ENCODE measurements around the gene DNAH10.
"Not testable (repeated sequence)": the region's sequence is repeated elsewhere in the genome, so short reads cannot be mapped to it uniquely, and the experiment has no call there.

DNAH10 gene

DNA sequence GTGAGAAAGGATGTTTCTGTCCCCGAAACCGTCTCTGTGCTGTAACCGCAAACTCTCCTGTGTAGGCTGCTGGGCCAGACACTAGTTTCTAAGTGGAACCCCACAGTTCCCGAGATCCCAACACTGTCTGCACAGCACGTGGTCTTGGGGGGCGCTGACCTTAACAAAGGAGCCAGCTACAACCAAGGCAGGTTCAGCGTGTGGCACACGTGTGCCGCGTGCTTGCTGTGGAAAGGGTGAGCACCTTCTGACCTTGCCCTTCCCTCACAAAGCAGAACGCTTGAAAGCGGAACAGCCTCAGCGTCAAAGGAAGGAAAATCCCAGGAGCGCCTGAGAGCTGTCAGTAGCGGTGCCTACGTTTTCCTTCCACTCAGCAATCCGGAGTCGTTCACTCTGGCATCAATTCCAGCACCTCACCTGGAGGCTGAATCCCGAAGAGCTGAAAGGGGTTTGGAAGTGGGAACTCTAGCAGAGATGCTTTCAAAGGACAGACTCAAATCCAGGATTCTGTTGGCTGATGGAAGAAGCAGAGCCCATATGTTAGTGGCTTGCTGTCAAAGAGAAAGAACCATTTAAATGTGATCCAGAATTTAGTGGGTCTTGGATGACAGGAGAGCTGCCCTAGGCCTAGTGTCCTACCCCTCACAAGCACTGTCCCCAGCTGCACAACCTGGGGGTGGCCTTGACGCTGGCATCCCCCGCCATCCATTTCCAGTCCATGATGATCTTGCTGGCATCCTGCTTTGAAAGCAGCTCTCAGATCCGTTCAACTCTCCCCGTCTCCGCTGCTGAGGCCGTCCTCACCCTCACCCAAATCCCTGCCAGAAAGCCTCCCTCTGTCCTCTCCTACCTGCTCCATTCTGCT lies 183.4 kb downstream of the DNAH10 start:
- no peak overlapping the region for H3K4me3 ChIP-seq (ENCODE audit: low read depth, low read length)
- TF ChIP-seq, protein P1, sequence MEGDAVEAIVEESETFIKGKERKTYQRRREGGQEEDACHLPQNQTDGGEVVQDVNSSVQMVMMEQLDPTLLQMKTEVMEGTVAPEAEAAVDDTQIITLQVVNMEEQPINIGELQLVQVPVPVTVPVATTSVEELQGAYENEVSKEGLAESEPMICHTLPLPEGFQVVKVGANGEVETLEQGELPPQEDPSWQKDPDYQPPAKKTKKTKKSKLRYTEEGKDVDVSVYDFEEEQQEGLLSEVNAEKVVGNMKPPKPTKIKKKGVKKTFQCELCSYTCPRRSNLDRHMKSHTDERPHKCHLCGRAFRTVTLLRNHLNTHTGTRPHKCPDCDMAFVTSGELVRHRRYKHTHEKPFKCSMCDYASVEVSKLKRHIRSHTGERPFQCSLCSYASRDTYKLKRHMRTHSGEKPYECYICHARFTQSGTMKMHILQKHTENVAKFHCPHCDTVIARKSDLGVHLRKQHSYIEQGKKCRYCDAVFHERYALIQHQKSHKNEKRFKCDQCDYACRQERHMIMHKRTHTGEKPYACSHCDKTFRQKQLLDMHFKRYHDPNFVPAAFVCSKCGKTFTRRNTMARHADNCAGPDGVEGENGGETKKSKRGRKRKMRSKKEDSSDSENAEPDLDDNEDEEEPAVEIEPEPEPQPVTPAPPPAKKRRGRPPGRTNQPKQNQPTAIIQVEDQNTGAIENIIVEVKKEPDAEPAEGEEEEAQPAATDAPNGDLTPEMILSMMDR (IDR thresholded peaks at IDR 0.05; ENCODE audit: borderline replicate concordance, insufficient read depth, low read depth, low read length) = no peak

DNA sequence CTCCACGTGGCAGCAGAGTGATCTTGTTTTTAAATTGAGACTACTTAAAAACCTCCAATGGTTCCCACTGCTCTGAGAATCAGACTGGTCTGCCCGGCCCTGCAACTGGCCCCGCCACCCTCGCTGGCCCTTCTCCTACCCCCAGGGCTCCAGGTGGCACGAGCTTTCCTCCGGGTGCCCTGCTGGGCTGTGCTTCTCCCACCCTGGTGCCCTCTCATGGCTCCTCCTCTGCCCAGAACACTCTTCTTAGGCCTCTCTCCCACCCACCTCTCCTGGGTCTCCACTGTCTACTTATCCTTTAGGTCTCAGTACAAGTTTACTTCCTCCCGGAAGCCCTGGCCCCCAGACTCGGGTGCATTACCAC lies 184.0 kb downstream of the DNAH10 start:
- TF ChIP-seq, protein P1 (IDR thresholded peaks at IDR 0.05; ENCODE audit: borderline replicate concordance, insufficient read depth, low read depth, low read length) = no peak
- H3K4me3 ChIP-seq (ENCODE audit: low read depth, low read length) = no peak overlapping the region

DNA sequence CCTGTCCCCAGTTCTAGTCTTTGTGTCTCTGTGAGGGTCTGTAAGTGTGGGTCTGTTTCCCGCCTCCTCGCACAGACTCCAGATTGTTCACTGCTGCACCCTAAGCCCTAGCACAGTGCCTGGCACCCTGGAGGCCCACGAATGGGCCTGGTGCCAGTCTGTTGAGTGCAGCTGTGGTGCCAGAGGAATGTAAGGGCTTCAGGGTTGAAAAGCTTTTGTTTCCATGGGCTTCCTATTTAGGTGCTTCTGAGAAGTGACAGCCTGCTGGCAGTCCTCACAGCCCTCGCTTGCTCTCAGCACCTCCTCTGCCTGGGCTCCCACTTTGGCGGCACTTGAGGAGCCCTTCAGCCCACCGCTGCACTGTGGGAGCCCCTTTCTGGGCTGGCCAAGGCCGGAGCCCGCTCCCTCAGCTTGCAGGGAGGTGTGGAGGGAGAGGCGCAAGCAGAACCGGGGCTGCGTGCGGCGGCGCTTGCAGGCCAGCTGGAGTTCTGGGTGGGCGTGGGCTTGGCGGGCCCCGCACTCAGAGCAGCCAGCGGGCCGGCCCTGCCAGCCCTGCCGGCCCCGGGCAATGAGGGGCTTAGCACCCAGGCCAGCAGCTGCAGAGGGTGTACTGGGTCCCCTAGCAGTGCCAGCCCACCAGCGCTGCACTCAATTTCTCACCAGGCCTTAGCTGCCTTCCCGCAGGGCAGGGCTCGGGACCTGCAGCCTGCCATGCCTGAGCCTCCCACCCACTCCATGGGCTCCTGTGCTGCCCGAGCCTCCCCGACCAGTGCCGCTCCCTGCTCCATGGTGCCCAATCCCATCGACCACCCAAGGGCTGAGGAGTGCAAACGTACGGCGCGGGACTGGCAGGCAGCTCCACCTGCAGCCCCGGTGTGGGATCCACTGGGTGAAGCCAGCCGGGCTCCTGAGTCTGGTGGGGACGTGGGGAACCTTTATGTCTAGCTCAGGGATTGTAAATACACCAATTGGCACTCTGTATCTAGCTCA lies 184.7 kb downstream of the DNAH10 start:
- not testable (repeated sequence) for H3K4me3 ChIP-seq (ENCODE audit: low read depth, low read length)

DNA sequence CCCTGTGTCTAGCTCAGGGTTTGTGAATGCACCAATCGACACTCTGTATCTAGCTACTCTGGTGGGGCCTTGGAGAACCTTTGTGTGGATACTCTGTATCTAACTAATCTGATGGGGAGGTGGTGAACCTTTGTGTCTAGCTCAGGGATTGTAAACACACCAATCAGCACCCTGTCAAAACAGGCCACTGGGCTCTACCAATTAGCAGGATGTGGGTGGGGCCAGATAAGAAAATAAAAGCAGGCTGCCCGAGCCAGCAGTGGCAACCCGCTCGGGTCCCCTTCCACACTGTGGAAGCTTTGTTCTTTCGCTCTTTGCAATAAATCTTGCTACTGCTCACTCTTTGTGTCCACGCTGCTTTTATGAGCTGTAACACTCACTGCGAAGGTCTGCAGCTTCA lies 185.4 kb downstream of the DNAH10 start:
- H3K4me3 ChIP-seq (ENCODE audit: low read depth, low read length) = not testable (repeated sequence)

DNA sequence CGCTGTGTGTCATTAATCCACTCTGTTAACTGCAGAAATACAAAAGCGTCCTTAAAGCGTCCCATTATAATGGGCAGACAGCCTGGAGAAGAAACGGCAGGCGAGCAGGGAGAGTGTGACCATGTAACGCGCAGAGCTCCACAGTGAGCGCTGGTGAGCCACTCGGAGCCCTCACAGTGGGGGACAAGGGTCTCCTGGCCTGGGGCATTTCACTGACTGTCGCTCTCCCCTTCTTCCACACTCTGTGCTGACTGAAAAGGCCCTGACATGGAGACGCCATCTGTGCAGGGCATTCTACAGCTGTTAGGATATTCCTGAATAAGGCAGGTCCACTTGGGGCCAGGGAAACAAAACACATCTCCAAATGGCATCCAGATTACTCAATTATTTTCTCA lies 186.3 kb downstream of the DNAH10 start:
- H3K4me3 ChIP-seq (ENCODE audit: low read depth, low read length) = no peak overlapping the region
- TF ChIP-seq, protein P1 (IDR thresholded peaks at IDR 0.05; ENCODE audit: borderline replicate concordance, insufficient read depth, low read depth, low read length) = no peak

DNA sequence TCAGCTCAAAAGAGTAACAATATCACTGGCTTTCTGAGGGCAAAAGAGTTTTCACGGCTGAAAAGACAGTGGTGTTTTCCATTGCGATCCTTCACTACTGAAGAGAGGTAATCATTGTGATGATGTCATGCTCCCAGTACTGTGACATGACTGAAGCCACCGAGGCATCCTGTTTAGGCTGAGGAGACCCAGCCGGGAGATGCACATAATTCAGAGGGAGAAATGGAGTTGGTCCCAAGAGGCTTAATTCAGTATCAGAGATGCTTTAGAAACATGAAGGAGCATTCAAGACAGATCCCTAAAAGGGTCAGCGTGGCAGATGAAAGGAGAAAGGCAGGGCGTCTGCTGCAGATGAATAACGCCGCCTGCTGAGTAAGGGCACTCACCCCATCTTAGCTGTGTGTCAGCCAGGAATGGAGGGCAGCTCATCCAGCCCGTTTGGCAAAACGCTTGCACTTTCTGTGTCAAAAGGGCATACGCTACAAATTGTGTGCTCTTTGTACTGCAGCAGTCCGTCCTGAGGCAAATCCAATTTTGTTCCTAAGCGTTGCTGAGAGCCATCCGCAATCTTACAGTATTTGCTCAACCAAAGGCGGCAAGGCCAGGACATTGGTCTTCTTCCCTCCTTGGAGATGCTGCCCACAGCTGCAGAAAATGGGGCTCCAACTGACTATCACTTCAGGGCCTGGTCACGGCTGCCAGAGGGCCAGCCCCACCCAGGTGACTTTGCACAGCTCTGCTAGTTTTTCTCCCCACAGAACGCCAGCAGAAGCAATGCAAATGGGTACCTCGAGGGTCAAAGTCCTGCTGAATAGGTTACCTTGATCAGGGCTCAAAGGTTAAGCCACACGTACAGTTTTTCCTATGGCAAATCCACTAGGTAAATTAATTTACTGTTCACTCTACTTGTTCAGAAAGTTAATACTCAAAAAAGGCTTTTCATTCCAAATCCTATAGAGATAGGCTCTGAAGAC lies 187.0 kb downstream of the DNAH10 start:
- no peak overlapping the region for H3K4me3 ChIP-seq (ENCODE audit: low read depth, low read length)
- TF ChIP-seq, protein P1 (IDR thresholded peaks at IDR 0.05; ENCODE audit: borderline replicate concordance, insufficient read depth, low read depth, low read length) = no peak

DNA sequence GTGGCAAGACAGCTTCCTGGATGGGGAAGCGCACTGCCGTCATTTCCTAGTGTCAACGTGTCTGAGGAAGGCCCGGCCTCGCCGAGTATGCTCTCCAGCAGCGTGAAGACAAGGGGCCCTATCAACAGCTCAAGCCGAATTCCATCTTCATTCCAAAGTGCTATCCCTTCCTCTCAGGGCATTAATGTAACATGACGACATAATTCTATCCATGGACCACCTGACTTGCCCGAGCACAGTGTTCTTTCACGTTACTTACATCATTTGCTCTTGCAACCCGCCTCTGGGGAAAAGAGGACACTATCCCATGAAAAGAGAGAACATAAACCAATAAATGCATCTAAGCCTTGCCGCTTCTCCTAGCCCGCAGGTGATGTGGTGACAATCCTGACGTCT lies 187.7 kb downstream of the DNAH10 start:
- H3K4me3 ChIP-seq (ENCODE audit: low read depth, low read length) = no peak overlapping the region
- TF ChIP-seq, protein P1 (IDR thresholded peaks at IDR 0.05; ENCODE audit: borderline replicate concordance, insufficient read depth, low read depth, low read length) = no peak

Data from GM12875 (cell line).